ENCODE measurements around the gene TOX3.

Gene TOX3

GRCh38 chr16:52441886-52442285 is 105.1 kb downstream of the TOX3 start:
- H3K4me3 ChIP-seq (ENCODE audit: low read length) = no peak overlapping the region
- no peak for DNase-seq (ENCODE audit: low read depth)
- TF ChIP-seq CTCF (conservative IDR thresholded peaks at IDR 0.05; ENCODE audit: low read depth, low read length) = no peak

GRCh38 chr16:52440248-52440647 is 106.7 kb downstream of the TOX3 start:
- TF ChIP-seq CTCF (conservative IDR thresholded peaks at IDR 0.05; ENCODE audit: low read depth, low read length) = no peak
- H3K4me3 ChIP-seq (ENCODE audit: low read length) = no peak overlapping the region
- DNase-seq (ENCODE audit: low read depth) = no peak

- DNase-seq (ENCODE audit: low read depth) = no peak
- no peak overlapping the region for H3K4me3 ChIP-seq (ENCODE audit: low read length)
- no peak for TF ChIP-seq CTCF (conservative IDR thresholded peaks at IDR 0.05; ENCODE audit: low read depth, low read length)
Observed at GRCh38 chr16:52439750-52440149, 107.2 kb downstream of the TOX3 start.

GRCh38 chr16:52439171-52439701 is 107.7 kb downstream of the TOX3 start:
- no peak for TF ChIP-seq CTCF (conservative IDR thresholded peaks at IDR 0.05; ENCODE audit: low read depth, low read length)
- no peak for DNase-seq (ENCODE audit: low read depth)
- no peak overlapping the region for H3K4me3 ChIP-seq (ENCODE audit: low read length)

GRCh38 chr16:52437277-52437670 is 109.7 kb downstream of the TOX3 start:
- no peak overlapping the region for H3K4me3 ChIP-seq (ENCODE audit: low read length)
- no peak for DNase-seq (ENCODE audit: low read depth)
- TF ChIP-seq CTCF (conservative IDR thresholded peaks at IDR 0.05; ENCODE audit: low read depth, low read length) = no peak

GRCh38 chr16:52436339-52437276 is 110.3 kb downstream of the TOX3 start:
- DNase-seq (ENCODE audit: low read depth) = no peak
- TF ChIP-seq CTCF (conservative IDR thresholded peaks at IDR 0.05; ENCODE audit: low read depth, low read length) = no peak

GRCh38 chr16:52434224-52434623 is 112.7 kb downstream of the TOX3 start:
- no peak for TF ChIP-seq CTCF (conservative IDR thresholded peaks at IDR 0.05; ENCODE audit: low read depth, low read length)
- no peak for DNase-seq (ENCODE audit: low read depth)
- no peak overlapping the region for H3K4me3 ChIP-seq (ENCODE audit: low read length)

More at GRCh38 chr16:52436339-52437276, 110.3 kb downstream of the TOX3 start:
- no peak overlapping the region for H3K4me3 ChIP-seq (ENCODE audit: low read length)
